Measurements from ENCODE around the gene RNASE13. TPM values are rescaled to one million over a fixed set of nuclear protein-coding genes. Genes with fewer than 3 reads are reported as not detected.

Gene RNASE13
- polyA plus RNA-seq, 4 donors, result 0.28 to 0.64 (median 0.41) TPM

- peak in 1 of 4 donors; percentile 41 for DNase-seq (ENCODE audit: low read depth in 4 of 4, low spot score in 3 of 4)
Observed at GRCh38 chr14:21068521-21069387, 34.1 kb upstream of the RNASE13 start.

- no peak for DNase-seq (ENCODE audit: low read depth in 4 of 4, low spot score in 3 of 4)
Observed at GRCh38 chr14:21066882-21067502, 32.4 kb upstream of the RNASE13 start.

- no peak for DNase-seq (ENCODE audit: low read depth in 4 of 4, low spot score in 3 of 4)
Observed at GRCh38 chr14:21063479-21063878, 28.9 kb upstream of the RNASE13 start.

- DNase-seq (ENCODE audit: low read depth in 4 of 4, low spot score in 3 of 4), result no peak
Observed at GRCh38 chr14:21061347-21061668, 26.7 kb upstream of the RNASE13 start.

GRCh38 chr14:21060614-21061346 is 26.2 kb upstream of the RNASE13 start:
- DNase-seq (ENCODE audit: low read depth in 4 of 4, low spot score in 3 of 4), result no peak

GRCh38 chr14:21059842-21060613 is 25.4 kb upstream of the RNASE13 start:
- DNase-seq (ENCODE audit: low read depth in 4 of 4, low spot score in 3 of 4), result no peak

GRCh38 chr14:21058903-21059302 is 24.3 kb upstream of the RNASE13 start:
- no peak for DNase-seq (ENCODE audit: low read depth in 4 of 4, low spot score in 3 of 4)

- DNase-seq (ENCODE audit: low read depth in 4 of 4, low spot score in 3 of 4), result no peak
Observed at GRCh38 chr14:21057803-21058675, 23.4 kb upstream of the RNASE13 start, which contains the start of gene RNASE8. Gene RNASE8, plus strand, starts transcription at chr14:21057822. Its CDS starts 71 bp downstream, at chr14:21057893.

GRCh38 chr14:21056520-21057163 is 22.0 kb upstream of the RNASE13 start:
- no peak for DNase-seq (ENCODE audit: low read depth in 4 of 4, low spot score in 3 of 4)

- DNase-seq (ENCODE audit: low read depth in 4 of 4, low spot score in 3 of 4), result no peak
Observed at GRCh38 chr14:21055432-21056117, 21.0 kb upstream of the RNASE13 start.

GRCh38 chr14:21054768-21055145 is 20.1 kb upstream of the RNASE13 start:
- no peak for DNase-seq (ENCODE audit: low read depth in 4 of 4, low spot score in 3 of 4)

- DNase-seq (ENCODE audit: low read depth in 4 of 4, low spot score in 3 of 4), result no peak
Observed at GRCh38 chr14:21054123-21054767, 19.6 kb upstream of the RNASE13 start.

- no peak for DNase-seq (ENCODE audit: low read depth in 4 of 4, low spot score in 3 of 4)
Observed at GRCh38 chr14:21053184-21054122, 18.8 kb upstream of the RNASE13 start.

- no peak for DNase-seq (ENCODE audit: low read depth in 4 of 4, low spot score in 3 of 4)
Observed at GRCh38 chr14:21050597-21050996, 16.0 kb upstream of the RNASE13 start.

- no peak for DNase-seq (ENCODE audit: low read depth in 4 of 4, low spot score in 3 of 4)
Observed at GRCh38 chr14:21049271-21049673, 14.7 kb upstream of the RNASE13 start.

GRCh38 chr14:21048638-21049037 is 14.0 kb upstream of the RNASE13 start:
- no peak for DNase-seq (ENCODE audit: low read depth in 4 of 4, low spot score in 3 of 4)

GRCh38 chr14:21047378-21047781 is 12.8 kb upstream of the RNASE13 start:
- no peak for DNase-seq (ENCODE audit: low read depth in 4 of 4, low spot score in 3 of 4)

Data from right renal pelvis (tissue), 4 donors.